Esophagus squamous epithelium (tissue), 5 donors: ENCODE measurements around the gene COL23A1. TPM values are rescaled to one million over a fixed set of nuclear protein-coding genes. Genes with fewer than 3 reads are reported as not detected.

ENCODE experiments used
- DNase-seq: peaks from one replicate; lab custom pipeline; 2025; lab: John Stamatoyannopoulos, UW
- H3K27ac ChIP-seq, 4 donors: fragments of 200-600 bp; sonication (generic); one replicate each; pipeline ENCODE4 v1.5.1; 2016 to 2019; ENCODE audit warnings: mild to moderate bottlenecking in 1 of 4
- H3K27me3 ChIP-seq, 4 donors: fragments of 200-600 bp; sonication (generic); 1 replicate in 3 of 4; 2 replicates in 1 of 4; pipeline versions ENCODE4 v1.5.1 to v1.6.0; 2017 to 2021; ENCODE audit warnings: antibody characterized with exemption in 1 of 4
- H3K36me3 ChIP-seq, 3 donors: fragments of 200-600 bp; sonication (generic); one replicate each; pipeline ENCODE4 v1.5.1; 2016 to 2019
- H3K4me1 ChIP-seq, 3 donors: fragments of 200-600 bp; sonication (generic); one replicate each; pipeline ENCODE4 v1.5.1; 2017 to 2019
- H3K4me3 ChIP-seq, 4 donors: fragments of 200-600 bp; sonication (generic); 1 replicate in 3 of 4; 2 replicates in 1 of 4; pipeline ENCODE4 v1.5.1; 2016 to 2019; ENCODE audit warnings: mild to moderate bottlenecking in 2 of 4, moderate library complexity in 1 of 4
- H3K9me3 ChIP-seq, 3 donors: fragments of 200-600 bp; sonication (generic); one replicate each; pipeline ENCODE4 v1.5.1; 2016 to 2019
- CTCF ChIP-seq, 6 experiments: fragments of 450-650 bp in 4 of 6; fragments of 200-600 bp in 2 of 6; sonication (generic) in 2 of 6; IDR thresholded peaks; one replicate each; pipeline ENCODE4 v1.5.1; 2016 to 2019; ENCODE audit warnings: antibody characterized with exemption in 6 of 6, mild to moderate bottlenecking in 4 of 6, moderate library complexity in 4 of 6
- POLR2A ChIP-seq, 4 donors: fragments of 450-650 bp; IDR thresholded peaks; one replicate each; pipeline ENCODE4 v1.6.1; 2017; ENCODE audit warnings: antibody characterized with exemption in 4 of 4, mild to moderate bottlenecking in 4 of 4, moderate library complexity in 3 of 4
- WGBS, 2 donors: methylation state at CpG; one replicate each; pipeline ENCODE4 v1.1.5; 2018; 5-methylcytosine and 5-hydroxymethylcytosine counted together
- intact Hi-C: fragments of 100-400 bp; cut with DNase I; formaldehyde crosslinking; loops from one replicate; pipeline ENCODE4 v1.15.0; 2022
- total RNA-seq, 4 donors: library from RNA; depleted of rRNA; stranded (reverse); fragments of >200 nt; gene quantifications; one replicate each; pipeline ENCODE4 v1.1.0, GENCODE V29; 2016
- donor health status: DM: yes; HTN: yes; CAD: no.

The COL23A1 gene
- total RNA-seq, 4 donors from 2014 or later = 0.41 to 1.5 (median 0.44) TPM; not detected in 1

GRCh38 chr5:178314961-178315820, 275.0 kb downstream of the COL23A1 start:
- 79 to 83% methylated on average over 13 to 15 of the region's 19 CpGs for WGBS, 2 donors
- peaks cover 0 to 19% (median 0%) of the 10 kb centered on the region in 4 donors for H3K27me3 ChIP-seq
- H3K4me1 ChIP-seq = peaks cover 0 to 13% (median 9%) of the 10 kb centered on the region in 3 donors
- TF ChIP-seq POLR2A (IDR thresholded peaks at IDR 0.05) = no peak
- TF ChIP-seq CTCF (IDR thresholded peaks at IDR 0.05) = no peak
- intact Hi-C loops = no loop called here
- H3K27ac ChIP-seq = no peak overlapping the region
- no peak for DNase-seq
- H3K9me3 ChIP-seq = no peaks in the 10 kb centered on the region
- H3K4me3 ChIP-seq = no peak overlapping the region
- H3K36me3 ChIP-seq = no peaks in the 10 kb centered on the region

- H3K4me3 ChIP-seq = no peak overlapping the region
- H3K27ac ChIP-seq = no peak overlapping the region
- DNase-seq = no peak
- no peaks in the 10 kb centered on the region for H3K36me3 ChIP-seq
- intact Hi-C loops = no loop called here
- H3K27me3 ChIP-seq = peaks cover 0 to 19% (median 0%) of the 10 kb centered on the region in 4 donors
- peaks cover 0 to 13% (median 9%) of the 10 kb centered on the region in 3 donors for H3K4me1 ChIP-seq
- TF ChIP-seq CTCF (IDR thresholded peaks at IDR 0.05) (no peak), POLR2A (IDR thresholded peaks at IDR 0.05) (no peak)
- H3K9me3 ChIP-seq = no peaks in the 10 kb centered on the region
- 74 to 82% methylated on average over 5 to 15 of the region's 17 CpGs for WGBS, 2 donors
These were observed 276.0 kb downstream of the COL23A1 start for GRCh38 chr5:178314061-178314660.

- H3K36me3 ChIP-seq = no peaks in the 10 kb centered on the region
- DNase-seq = no peak
- 89% methylated on average over 7 to 11 of the region's 11 CpGs for WGBS, 2 donors
- peaks cover 0 to 13% (median 9%) of the 10 kb centered on the region in 3 donors for H3K4me1 ChIP-seq
- intact Hi-C loops = no loop called here
- peaks cover 0 to 19% (median 0%) of the 10 kb centered on the region in 4 donors for H3K27me3 ChIP-seq
- peak overlapping the region in 1 of 4 donors; percentile 70 for H3K27ac ChIP-seq
- H3K4me3 ChIP-seq = no peak overlapping the region
- no peaks in the 10 kb centered on the region for H3K9me3 ChIP-seq
- TF ChIP-seq CTCF (IDR thresholded peaks at IDR 0.05) = no peak
- TF ChIP-seq POLR2A (IDR thresholded peaks at IDR 0.05) = no peak
These were observed 276.9 kb downstream of the COL23A1 start for GRCh38 chr5:178313316-178313715.

DNA sequence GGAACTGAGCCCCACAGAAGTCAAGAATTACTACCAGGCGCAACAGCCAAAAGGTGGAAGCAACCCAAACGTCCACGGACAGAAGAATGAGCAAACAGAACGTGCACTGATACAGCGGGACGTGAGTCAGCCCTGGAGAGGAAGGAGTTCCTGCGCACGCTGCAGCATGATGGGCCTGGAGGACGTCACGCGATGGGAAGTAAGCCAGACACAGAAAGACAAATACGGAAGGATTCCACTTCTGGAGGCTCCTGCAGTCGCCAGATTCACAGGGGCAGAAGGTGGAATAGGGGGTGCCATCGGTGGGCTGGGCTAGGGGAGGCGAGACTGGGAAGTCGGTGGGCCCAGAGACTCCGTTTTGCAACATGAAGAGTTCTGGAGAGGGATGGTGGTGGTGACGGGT, 277.3 kb downstream of the COL23A1 start:
- WGBS, 2 donors = 65 to 70% methylated on average over 10 to 16 of the region's 18 CpGs
- TF ChIP-seq CTCF (IDR thresholded peaks at IDR 0.05) = no peak
- no peak for TF ChIP-seq POLR2A (IDR thresholded peaks at IDR 0.05)
- no peak for DNase-seq
- no peaks in the 10 kb centered on the region for H3K9me3 ChIP-seq
- intact Hi-C loops = no loop called here
- H3K4me1 ChIP-seq = peaks cover 0 to 13% (median 9%) of the 10 kb centered on the region in 3 donors
- peaks cover 0 to 19% (median 0%) of the 10 kb centered on the region in 4 donors for H3K27me3 ChIP-seq
- H3K36me3 ChIP-seq = no peaks in the 10 kb centered on the region
- H3K27ac ChIP-seq = peak overlapping the region; percentile 19 to 70 (median 38)
- peak overlapping the region in 1 of 4 donors; percentile 32 for H3K4me3 ChIP-seq
